NCI-H82 treated with DMSO at 0.1 percent for 48 hours (cell line): ENCODE results near the gene SQSTM1.
"Not testable (repeated sequence)": the region's sequence is repeated elsewhere in the genome, so short reads cannot be mapped to it uniquely, and the experiment has no call there.

Experiments
- DNase-seq: peaks from one replicate; lab custom pipeline; 2025; ENCODE audit not compliant: unreplicated experiment; lab: John Stamatoyannopoulos, UW

SQSTM1 gene

DNA sequence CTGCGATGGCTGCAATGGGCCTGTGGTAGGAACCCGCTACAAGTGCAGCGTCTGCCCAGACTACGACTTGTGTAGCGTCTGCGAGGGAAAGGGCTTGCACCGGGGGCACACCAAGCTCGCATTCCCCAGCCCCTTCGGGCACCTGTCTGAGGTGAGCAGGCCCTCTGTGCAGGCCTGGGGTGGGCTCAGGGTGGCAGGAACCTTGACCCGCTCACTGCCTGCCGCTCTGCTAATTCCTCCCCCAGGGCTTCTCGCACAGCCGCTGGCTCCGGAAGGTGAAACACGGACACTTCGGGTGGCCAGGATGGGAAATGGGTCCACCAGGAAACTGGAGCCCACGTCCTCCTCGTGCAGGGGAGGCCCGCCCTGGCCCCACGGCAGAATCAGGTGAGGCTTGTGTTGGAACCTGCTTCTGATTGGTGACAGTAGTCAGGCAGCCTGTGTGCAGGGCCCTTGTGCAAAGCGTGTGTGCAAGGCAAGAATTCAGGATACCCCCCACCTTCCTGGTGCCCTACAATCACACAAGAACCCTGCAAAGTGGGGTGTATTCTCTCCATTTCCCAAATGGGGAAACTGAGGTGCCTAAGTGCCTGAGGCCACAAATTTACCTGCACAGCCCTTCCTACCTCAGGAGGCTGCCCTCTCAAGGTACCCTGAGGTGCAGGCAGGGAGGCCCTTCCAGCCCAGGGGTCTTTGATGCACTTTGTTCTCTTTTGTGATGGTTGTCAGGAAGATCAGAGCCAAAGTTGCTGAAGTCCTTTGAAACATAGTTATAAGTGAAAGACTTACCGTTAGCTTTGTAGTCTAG is 3.4 kb downstream of the SQSTM1 start:
- no peak for DNase-seq

DNA sequence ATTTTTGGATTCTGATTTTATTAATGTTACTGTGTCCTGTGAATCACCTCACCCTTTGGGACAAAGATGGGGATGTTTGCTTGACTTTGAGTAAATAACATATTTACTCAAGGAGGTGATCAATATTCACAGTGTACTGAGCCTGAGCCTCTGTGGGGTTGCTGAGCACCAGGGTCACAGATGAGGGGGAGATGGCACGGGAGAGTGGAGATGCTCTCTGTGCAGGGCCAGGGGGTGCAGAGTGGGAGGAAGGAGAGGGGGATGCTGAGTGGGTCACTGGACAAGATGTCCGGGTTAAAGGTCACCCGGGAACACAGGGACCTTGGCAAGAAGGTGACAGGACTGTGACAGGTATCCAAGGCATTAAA is 4.0 kb downstream of the SQSTM1 start:
- no peak for DNase-seq

DNA sequence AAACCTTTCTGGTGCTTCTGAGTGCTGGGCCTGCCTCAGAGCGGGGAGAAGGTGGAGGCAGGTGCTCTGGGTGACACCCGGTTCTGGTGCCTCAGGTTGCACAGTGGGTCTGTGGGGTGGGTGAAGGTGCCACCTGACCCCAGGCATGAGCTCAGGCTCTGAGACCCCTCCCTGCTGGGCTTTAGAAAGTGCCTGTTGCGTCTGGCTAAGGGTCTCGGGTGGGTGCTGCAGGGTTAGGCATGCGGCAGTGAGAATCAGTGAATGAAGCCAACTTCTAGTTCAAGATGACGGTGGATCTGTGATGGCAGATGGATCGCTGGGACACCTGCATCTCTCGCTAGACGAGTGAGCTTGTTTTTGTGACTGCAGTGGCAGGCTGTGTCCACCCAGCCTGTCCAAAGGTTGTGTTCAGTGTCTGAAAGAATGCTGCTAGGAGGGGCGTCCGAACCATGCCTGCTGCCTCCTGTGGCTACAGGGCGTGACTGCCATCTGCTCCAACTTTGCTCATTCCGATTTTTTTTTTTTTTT is 5.0 kb downstream of the SQSTM1 start:
- no peak for DNase-seq

DNA sequence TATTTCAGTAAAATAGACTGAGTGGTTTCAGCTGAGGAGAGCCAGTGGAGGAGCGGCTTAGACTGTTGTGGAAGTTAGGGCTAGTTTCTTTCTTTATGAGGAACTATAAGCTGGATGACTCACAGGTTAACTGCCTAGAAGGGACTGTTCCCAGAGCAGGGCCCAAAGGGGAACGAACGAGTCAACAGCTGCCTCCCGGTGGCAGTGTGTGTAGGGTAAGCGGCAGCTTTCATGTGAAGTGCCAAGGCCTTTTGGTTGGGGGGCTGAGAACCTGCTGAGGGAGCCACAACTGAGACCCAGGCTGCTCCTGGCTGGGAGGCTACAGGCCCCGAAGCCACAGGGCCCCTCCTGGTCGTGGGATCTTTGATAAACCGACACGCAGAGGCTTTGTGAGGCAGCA is 7.0 kb downstream of the SQSTM1 start:
- DNase-seq: no peak

- DNase-seq: no peak
Measured at GRCh38 chr5:179828756-179829421, 8.2 kb downstream of the SQSTM1 start.

GRCh38 chr5:179829732-179830435 is 9.2 kb downstream of the SQSTM1 start:
- no peak for DNase-seq

GRCh38 chr5:179830818-179831468 is 10.2 kb downstream of the SQSTM1 start:
- DNase-seq: no peak

DNA sequence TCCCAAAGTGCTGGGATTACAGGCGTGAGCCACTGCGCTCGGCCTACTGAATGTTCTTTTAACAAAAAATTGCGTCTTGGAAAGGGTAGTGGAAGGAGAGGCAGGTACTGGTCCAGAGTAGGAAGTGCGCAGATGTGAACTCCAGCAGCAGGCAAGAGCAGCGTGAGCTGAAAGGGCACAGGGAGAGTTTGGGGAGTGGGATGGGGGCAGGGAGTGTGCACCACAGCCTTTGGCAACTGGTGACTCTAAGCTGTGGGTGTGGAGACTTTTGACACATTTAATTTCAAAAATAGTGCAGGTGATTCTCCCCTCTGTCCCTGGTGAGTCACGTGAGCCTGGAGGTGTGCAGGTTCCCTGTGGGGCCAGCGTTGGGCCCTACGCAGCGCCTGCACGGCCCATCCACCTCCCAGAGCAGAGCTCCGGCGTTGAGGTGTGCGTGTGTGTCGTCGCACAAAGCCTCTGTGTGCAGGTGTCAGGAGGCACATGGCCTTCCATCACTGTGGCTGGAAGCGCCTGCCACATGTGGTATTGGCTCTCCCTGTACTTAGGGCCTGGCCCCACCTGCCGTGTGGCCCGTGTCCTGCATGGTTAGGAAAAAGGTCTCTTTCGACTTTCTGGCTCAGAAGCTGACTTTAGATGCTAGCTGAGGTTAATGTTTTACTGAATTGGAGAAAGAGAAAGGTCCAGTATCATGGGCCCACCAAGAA is 11.5 kb downstream of the SQSTM1 start:
- no peak for DNase-seq

- DNase-seq: no peak
Measured at GRCh38 chr5:179833056-179833708, 12.5 kb downstream of the SQSTM1 start.

- no peak for DNase-seq
Measured at GRCh38 chr5:179833709-179834070, 13.0 kb downstream of the SQSTM1 start.

DNA sequence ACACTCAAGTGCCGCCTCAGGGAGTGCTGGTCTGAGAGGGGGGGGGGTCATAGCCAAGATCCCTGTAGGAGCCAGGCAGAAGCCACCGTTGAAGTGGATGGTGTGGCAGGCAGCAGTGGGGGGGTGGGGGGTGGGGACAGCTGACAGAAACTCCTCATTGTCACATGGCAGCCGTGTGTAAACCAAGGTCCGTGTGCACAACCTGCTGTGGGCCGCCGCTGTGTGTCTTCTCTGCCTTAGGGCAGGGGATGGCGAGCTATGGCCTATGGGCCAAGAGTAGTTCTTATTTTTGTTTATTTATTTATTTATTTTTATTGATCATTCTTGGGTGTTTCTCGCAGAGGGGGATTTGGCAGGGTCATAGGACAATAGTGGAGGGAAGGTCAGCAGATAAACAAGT is 13.4 kb downstream of the SQSTM1 start:
- DNase-seq: no peak

- not testable (repeated sequence) for DNase-seq
Measured at GRCh38 chr5:179834871-179835270, 14.2 kb downstream of the SQSTM1 start.

DNA sequence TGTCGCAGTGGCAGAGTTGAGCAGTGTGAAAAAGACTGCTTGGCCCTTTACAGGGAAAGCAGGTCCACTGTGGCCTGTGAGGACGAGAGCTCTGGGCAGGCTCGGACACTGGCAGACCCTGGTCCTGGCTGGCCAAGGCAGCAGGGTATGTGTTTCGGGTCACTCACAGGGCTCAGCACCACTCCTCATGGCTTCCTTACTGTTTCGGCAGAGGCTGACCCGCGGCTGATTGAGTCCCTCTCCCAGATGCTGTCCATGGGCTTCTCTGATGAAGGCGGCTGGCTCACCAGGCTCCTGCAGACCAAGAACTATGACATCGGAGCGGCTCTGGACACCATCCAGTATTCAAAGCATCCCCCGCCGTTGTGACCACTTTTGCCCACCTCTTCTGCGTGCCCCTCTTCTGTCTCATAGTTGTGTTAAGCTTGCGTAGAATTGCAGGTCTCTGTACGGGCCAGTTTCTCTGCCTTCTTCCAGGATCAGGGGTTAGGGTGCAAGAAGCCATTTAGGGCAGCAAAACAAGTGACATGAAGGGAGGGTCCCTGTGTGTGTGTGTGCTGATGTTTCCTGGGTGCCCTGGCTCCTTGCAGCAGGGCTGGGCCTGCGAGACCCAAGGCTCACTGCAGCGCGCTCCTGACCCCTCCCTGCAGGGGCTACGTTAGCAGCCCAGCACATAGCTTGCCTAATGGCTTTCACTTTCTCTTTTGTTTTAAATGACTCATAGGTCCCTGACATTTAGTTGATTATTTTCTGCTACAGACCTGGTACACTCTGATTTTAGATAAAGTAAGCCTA is 15.7 kb downstream of the SQSTM1 start:
- no peak for DNase-seq

GRCh38 chr5:179837076-179838011 is 16.6 kb downstream of the SQSTM1 start:
- no peak for DNase-seq

DNA sequence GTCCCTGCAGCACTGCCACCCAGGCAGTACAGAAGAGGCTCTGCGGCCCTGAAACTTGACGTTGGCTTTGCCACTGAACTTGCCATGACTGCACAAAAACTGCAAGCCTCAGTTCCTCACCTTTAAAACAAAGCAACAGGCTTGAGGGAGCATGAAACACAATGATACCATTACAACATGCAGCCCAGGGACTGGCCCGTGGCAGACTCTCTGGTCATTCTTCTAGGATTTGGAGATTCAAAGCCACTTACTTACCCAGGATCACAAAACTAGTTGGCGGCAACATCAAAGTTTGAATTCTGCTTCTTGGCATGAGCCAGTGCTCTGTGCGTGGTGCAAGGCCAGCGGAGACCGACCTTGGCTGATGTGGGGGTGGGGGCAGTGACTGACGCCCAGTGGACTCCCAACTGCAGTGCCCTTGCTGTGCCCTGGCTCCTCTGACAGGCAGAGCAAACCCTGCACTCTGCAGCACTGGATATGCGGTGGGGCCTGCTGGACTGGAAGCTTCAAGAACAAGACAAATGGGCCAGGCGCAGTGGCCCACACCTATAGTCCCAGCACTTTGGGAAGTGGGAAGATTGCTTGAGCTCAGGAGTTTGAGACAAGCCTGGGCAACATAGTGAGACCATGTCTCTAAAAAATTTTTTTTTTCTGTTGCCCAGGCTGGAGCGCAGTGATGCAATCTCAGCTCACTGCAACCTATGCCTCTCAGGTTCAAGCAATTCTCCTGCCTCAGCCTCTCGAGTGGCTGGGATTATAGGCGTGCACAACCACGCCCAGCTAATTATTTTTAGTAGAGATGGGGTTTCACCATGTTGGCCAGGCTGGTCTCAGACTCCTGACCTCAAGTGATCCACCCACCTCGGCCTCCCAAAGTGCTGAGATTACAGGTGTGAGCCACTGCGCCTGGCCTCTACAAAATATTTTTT is 18.9 kb downstream of the SQSTM1 start:
- DNase-seq: no peak

DNA sequence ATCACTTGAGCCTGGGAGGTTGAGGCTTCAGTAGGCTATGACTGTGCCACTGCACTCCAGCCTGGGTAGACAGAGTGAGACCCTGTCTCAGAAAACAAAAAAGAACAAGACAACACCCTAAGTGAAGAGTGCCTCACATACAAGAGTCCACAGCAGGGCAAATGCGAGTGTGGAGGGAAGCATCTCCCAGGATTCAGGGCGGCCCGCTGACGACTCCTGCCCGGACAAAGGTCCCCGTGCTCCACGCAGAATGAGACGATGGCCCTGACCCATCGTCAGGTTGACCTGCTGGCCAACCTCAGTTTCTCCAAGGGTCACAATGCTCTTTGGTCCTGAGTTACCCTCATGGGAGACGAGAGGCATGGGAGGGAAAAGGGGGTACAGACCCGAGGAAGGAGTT is 19.6 kb downstream of the SQSTM1 start:
- DNase-seq: no peak

GRCh38 chr5:179840766-179841165 is 20.1 kb downstream of the SQSTM1 start:
- DNase-seq: no peak
